Keratinocyte (primary cell): Measurements from ENCODE around the gene IFT43.

Experiments
- CTCF ChIP-seq, 3 experiments: IDR thresholded peaks in 1 of 3; conservative IDR thresholded peaks in 1 of 3; optimal IDR thresholded peaks in 1 of 3; 2 replicates in 2 of 3; 3 replicates in 1 of 3; pipeline versions ENCODE3 to v1.5.1; 2011; ENCODE audit warnings: low read length in 3 of 3, mild to moderate bottlenecking in 3 of 3, moderate library complexity in 2 of 3, control low read depth in 1 of 3, inconsistent platforms in 1 of 3; ENCODE audit not compliant: insufficient read depth in 2 of 3; ENCODE audit errors: extremely low read depth in 1 of 3
- EZH2 ChIP-seq: IDR thresholded peaks from one replicate; pipeline ENCODE4 v1.6.1; 2012; ENCODE audit warnings: inconsistent platforms, mild to moderate bottlenecking, low read length, moderate library complexity

GRCh38 chr14:75939200-75939599, 46.4 kb upstream of the IFT43 start:
- TF ChIP-seq CTCF (optimal IDR thresholded peaks at IDR 0.05 in 1 of 3, IDR thresholded peaks at IDR 0.05 in 1 of 3, conservative IDR thresholded peaks at IDR 0.05 in 1 of 3; ENCODE audit: extremely low read depth in 1 of 3, insufficient read depth in 2 of 3, low read length in 3 of 3) = no peak
- no peak for TF ChIP-seq EZH2
